ENCODE data around the gene ZNF23. TPM values are rescaled to one million over a fixed set of nuclear protein-coding genes. Genes with fewer than 3 reads are reported as not detected.
A peak's percentile ranks its signal among the peaks of the same experiment; 100 is the strongest.
"Not testable (repeated sequence)": the region's sequence is repeated elsewhere in the genome, so short reads cannot be mapped to it uniquely, and the experiment has no call there.

ZNF23 gene
- 10.1 and 16.3 TPM in 2 replicates for total RNA-seq (2014; rRNA removed; shearing (Covaris generic))

GRCh38 chr16:71461686-71462648 lies at the start of gene ZNF23:
Gene ZNF23, minus strand, starts transcription at chr16:71462247. Its CDS starts 5,451 bp downstream, at chr16:71456796.
- peak; percentile 35 for DNase-seq (ENCODE audit: low spot score)

DNA sequence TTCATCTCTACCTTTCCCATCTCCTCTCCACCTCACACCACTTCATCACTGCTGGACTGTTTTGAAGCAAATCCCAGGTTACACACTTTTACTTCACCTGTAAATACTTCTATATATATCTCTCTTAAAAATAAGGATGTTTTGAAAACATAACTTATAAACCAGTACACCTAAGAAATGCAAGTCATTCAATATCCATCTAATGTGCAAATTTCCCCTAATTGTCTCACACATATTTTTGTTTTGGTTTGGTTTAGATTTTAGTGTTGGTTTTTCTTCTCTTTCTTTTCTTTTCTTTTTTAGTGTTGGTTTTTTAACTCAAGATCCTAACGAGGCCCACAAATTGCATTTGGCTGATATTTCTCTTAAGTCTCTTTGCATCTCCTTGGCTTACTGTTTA lies 45.0 kb upstream of the ZNF23 start:
- no peak for DNase-seq (ENCODE audit: low spot score)

DNA sequence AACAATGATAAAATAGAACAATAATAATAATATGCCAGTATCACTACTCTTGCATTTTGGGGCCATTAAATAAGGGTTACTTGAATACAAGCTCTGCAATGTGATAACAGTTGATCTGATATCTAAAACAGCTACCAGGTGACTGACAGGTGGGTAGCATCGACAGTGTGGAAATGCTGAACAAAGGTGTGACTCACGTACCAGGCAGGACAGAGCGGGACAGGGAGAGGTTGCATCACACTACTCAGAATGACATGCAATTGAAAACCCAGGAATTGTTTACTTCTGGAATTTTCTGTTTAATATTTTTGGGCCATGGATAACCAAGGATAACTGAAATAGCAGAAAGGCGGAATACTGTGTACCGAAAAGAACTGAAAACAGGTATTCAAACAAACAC lies 42.9 kb upstream of the ZNF23 start:
- no peak for DNase-seq (ENCODE audit: low spot score)

DNA sequence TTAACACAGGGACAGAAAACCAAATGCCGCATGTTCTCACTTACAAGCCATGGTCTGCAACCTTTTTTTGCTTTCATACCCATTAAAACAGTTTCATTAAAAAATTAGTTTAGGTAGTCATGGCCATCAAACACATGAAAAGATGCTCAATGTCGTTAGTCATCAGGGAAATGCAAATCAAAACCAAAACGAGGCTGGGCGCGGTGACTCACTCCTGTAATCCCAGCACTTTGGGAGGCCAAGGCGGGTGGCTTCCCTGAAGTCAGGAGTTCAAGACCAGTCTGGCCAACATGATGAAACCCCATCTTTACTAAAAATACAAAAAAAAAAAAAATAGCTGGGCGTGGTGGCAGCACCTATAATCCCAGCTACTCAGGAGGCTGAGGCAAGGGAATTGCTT lies 42.0 kb upstream of the ZNF23 start:
- DNase-seq (ENCODE audit: low spot score), result not testable (repeated sequence)

DNA sequence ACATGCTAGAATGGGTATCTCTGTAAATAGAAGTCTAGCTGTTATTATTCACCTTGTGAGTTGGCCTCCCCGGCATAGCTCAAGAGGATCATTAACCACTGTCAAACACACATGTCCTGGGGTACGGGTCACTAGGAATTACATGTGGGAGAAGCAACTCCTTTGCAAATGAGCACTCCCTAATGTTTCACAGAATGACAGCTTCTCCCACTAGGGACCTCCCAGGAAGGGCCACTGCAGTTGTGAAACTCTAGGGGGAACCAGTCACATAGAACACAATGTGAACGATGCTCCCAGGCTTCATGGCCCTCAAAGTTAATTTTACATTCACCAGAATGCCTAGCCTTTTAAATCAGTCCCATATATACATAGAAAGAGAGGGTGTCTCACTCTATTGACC lies 39.5 kb upstream of the ZNF23 start:
- DNase-seq (ENCODE audit: low spot score), result no peak

GRCh38 chr16:71500964-71501363 lies 38.9 kb upstream of the ZNF23 start:
- no peak for DNase-seq (ENCODE audit: low spot score)

DNA sequence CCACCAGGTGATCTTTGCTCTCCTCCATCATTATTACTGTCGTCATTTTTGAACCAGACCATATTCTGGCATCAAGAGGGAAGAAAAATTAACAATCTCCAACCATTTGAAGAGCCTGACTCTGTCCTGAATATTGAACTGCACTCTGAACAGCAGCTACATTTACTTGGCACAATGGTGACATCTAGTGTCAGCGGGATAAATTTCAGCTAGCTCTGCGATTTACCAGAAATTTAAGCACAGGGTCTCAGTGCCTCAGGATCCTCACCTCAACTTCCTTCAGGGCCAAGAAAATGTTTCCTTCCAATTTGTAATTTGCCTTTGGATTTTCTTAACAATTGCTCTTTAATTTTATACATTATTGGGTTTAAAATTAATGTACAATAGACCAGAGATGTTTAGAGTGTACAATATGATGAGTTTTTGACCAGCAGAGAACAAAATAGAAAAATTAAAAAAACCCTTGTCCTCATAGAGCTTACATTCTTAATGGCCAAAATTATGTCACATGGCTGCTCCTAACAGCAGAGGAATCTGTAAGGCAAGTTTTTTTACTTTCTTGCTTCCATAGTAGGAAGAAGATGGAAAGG lies 37.8 kb upstream of the ZNF23 start:
- DNase-seq (ENCODE audit: low spot score), result peak; percentile 28

GRCh38 chr16:71498031-71498430 lies 36.0 kb upstream of the ZNF23 start:
- no peak for DNase-seq (ENCODE audit: low spot score)

DNA sequence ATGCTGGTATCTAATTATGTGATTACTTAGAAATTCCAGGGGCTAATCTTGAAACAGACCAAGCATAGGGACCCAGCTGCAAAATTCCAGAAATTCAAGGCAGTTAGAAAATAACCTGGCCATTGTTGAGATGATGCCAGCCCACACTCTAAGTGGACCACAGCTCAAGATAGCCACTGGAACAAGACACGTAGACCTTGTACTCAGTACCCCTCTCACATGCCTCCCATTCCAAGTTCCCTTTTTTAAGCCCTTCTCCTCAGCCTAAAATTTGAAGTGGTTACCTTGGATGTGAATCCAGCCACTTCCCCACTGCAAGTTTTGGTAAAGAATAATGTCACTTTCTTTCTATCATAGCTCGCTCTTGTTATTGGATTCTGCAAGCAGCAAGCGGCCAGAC lies 31.2 kb upstream of the ZNF23 start:
- no peak for DNase-seq (ENCODE audit: low spot score)

DNA sequence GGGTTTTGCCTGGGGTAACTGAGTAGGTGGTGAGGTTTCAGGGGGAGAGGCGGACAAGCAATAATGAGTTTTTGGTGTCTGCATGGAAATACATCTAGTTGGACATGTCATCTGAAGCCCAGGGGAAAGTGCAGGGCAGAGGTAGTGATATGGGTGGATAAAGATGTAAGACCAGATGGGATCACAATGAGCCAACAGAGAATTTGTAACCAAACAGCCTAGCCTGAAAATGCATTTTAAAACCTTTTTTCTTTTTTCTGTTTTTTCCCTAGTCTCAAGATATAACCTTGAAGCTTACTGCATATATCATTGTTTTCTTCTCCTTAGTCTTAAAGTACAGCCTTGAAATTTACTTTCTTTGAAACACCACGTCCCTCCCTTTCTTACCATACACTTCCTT lies 30.7 kb upstream of the ZNF23 start:
- DNase-seq (ENCODE audit: low spot score), result no peak

DNA sequence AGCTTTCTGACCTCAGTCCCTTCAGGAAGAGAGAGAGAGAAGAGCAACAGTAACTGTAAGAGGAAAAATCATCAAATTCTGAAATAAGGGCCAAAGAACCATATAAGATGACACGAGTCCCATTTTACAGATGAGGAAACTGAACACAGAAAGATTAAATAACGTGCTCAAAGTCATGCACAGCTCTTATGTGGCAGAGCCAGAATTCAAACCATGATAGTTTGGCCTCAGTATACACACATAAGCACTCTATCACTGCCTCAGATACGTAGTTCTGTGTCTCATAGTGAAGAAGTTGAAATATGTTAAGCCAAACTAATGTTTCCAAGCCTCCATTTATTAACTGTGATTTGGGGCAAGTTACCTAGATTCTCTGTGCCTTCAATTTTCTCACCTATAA lies 29.0 kb upstream of the ZNF23 start:
- DNase-seq (ENCODE audit: low spot score), result no peak

GRCh38 chr16:71490361-71490760 lies 28.3 kb upstream of the ZNF23 start:
- DNase-seq (ENCODE audit: low spot score), result no peak

GRCh38 chr16:71489122-71489521 lies 27.1 kb upstream of the ZNF23 start, which contains the start of gene ZNF19:
Gene ZNF19, minus strand, starts transcription at chr16:71489324. Its CDS starts 7,210 bp downstream, at chr16:71482114.
- DNase-seq (ENCODE audit: low spot score), result no peak

- peak; percentile 73 for DNase-seq (ENCODE audit: low spot score)
These were observed 22.2 kb upstream of the ZNF23 start for GRCh38 chr16:71484006-71484893.

- no peak for DNase-seq (ENCODE audit: low spot score)
These were observed 20.5 kb upstream of the ZNF23 start for GRCh38 chr16:71482569-71482968.

DNA sequence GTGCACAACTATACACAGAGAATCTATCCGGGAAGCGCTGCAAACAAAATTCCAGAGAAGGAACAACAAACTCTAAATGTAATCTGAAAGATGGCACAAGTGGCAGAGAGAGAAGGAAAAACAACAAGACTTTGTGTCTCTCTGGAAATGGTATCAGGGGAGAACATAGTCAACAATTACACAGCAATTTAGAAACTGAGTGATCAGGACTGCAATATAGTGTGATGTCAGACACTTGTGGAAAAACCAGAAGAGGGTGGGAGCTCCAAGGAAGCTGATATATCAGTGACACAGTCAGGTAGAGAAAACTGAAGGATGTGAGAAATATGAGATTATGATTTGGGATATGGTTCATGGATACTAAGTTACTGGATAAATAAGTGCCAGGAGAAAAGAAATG lies 18.9 kb upstream of the ZNF23 start:
- no peak for DNase-seq (ENCODE audit: low spot score)

GRCh38 chr16:71479420-71479819 lies 17.4 kb upstream of the ZNF23 start:
- no peak for DNase-seq (ENCODE audit: low spot score)

DNA sequence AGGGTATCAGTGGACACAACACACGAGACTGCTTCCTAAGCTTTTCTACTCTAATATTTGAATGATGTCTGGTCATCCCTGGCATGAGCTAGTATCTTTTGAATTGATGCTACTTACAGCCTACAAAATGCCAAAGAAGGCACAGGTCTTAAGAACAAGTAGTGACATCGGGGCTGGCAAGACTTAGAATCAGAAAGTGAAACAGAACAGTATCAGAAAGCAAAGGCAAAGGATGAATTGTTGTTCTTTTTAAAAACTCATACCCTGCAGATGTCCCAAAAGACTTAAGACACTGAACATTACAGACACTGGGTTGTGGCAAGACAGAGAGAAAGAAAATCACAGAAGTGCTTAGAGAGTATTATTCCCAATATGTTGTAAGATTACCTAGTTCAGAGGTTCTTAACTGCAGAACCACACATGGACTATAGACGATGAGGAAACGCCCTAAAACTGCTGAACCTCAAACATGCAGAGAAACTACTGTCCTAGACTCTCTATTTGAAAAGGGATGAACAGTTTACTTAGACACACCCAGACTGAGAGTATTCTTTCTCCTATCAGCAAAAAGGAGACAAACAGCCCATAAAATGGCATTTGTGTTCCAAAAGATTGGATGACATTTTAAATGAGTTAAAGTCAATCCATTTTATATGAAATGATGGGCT lies 14.5 kb upstream of the ZNF23 start:
- no peak for DNase-seq (ENCODE audit: low spot score)

DNA sequence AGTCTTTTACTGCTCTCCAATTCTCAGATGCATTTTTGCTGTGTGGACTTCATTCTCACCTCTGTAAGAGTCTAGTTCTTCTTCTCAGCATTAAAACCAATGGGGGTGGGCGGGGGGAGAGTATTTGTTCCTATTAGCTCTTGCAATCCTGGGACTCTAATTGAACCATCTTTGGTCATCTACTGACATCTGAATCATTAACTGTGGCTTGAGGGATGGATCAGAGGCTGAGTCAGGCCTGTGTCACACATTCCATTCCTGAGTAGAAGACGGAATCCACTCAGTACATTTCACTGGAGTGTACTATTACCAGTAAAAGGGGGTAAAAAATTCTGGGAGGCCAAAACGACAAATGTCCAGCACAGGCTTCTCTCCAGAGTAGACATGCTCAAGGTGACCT lies 12.8 kb upstream of the ZNF23 start:
- peak; percentile 85 for DNase-seq (ENCODE audit: low spot score)

- DNase-seq (ENCODE audit: low spot score), result peak; percentile 79
These were observed 11.8 kb upstream of the ZNF23 start for GRCh38 chr16:71473891-71474290.

DNA sequence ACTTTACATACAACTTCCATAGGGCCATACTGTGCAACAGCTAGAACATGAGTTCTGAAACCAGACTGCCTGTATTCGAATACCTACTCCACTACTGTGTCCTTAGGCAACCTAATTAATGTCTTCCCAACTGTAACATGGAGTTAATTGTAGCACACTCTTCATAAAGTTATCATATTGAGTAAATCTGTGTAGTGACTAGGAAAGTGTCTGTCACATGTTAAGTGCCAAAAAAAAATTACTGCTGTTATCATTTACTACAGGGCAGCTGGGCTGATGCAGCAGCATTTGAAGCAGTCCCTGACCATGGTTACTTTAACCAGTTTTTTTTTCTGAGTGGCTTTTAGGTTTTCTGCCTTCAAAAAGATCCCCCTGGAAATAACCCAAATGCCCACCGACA lies 10.9 kb upstream of the ZNF23 start:
- DNase-seq (ENCODE audit: low spot score), result no peak
